ENCODE results near the gene TENT4B. TPM values are rescaled to one million over a fixed set of nuclear protein-coding genes. Genes with fewer than 3 reads are reported as not detected.

The TENT4B gene
- total RNA-seq, 3 donors from 2014 or later, result 26.0 to 28.7 (median 27.8) TPM

- no peaks in the 10 kb centered on the region for H3K9me3 Mint-ChIP-seq
- no peaks in the 10 kb centered on the region for H3K36me3 Mint-ChIP-seq (ENCODE audit: insufficient read depth)
- H3K27me3 Mint-ChIP-seq (ENCODE audit: low read depth), result peaks cover 3% of the 10 kb centered on the region
- no peak overlapping the region for H3K4me3 Mint-ChIP-seq
- peaks cover 12% of the 10 kb centered on the region for H3K4me1 Mint-ChIP-seq (ENCODE audit: low read depth)
- DNase-seq (no peak), ATAC-seq (no peak)
Observed at GRCh38 chr16:50257876-50258275, 104.8 kb downstream of the TENT4B start.

GRCh38 chr16:50259334-50260205 is 106.5 kb downstream of the TENT4B start:
- Mint-ChIP-seq H3K36me3 (ENCODE audit: insufficient read depth) (no peaks in the 10 kb centered on the region), H3K4me3 (no peak overlapping the region), H3K27me3 (ENCODE audit: low read depth) (no peaks in the 10 kb centered on the region), H3K4me1 (ENCODE audit: low read depth) (peaks cover 27% of the 10 kb centered on the region), H3K9me3 (no peaks in the 10 kb centered on the region)
- no peak for DNase-seq
- no peak for ATAC-seq

- H3K36me3 Mint-ChIP-seq (ENCODE audit: insufficient read depth), result no peaks in the 10 kb centered on the region
- no peak overlapping the region for H3K4me3 Mint-ChIP-seq
- H3K9me3 Mint-ChIP-seq, result no peaks in the 10 kb centered on the region
- H3K27me3 Mint-ChIP-seq (ENCODE audit: low read depth), result no peaks in the 10 kb centered on the region
- DNase-seq, result no peak
- no peak for ATAC-seq
- peaks cover 36% of the 10 kb centered on the region for H3K4me1 Mint-ChIP-seq (ENCODE audit: low read depth)
Observed at GRCh38 chr16:50260206-50261159, 107.4 kb downstream of the TENT4B start.

- Mint-ChIP-seq H3K27me3 (ENCODE audit: low read depth) (no peaks in the 10 kb centered on the region), H3K36me3 (ENCODE audit: insufficient read depth) (no peaks in the 10 kb centered on the region), H3K4me1 (ENCODE audit: low read depth) (peaks cover 43% of the 10 kb centered on the region), H3K4me3 (no peak overlapping the region), H3K9me3 (no peaks in the 10 kb centered on the region)
- no peak for DNase-seq
- no peak for ATAC-seq
Observed at GRCh38 chr16:50261160-50261706, 108.1 kb downstream of the TENT4B start.

GRCh38 chr16:50261707-50262235 is 108.7 kb downstream of the TENT4B start:
- H3K9me3 Mint-ChIP-seq, result no peaks in the 10 kb centered on the region
- H3K4me1 Mint-ChIP-seq (ENCODE audit: low read depth), result peaks cover 45% of the 10 kb centered on the region
- DNase-seq (no peak), ATAC-seq (no peak)
- no peaks in the 10 kb centered on the region for H3K27me3 Mint-ChIP-seq (ENCODE audit: low read depth)
- H3K36me3 Mint-ChIP-seq (ENCODE audit: insufficient read depth), result no peaks in the 10 kb centered on the region
- H3K4me3 Mint-ChIP-seq, result no peak overlapping the region

GRCh38 chr16:50263060-50263909 is 110.2 kb downstream of the TENT4B start:
- Mint-ChIP-seq H3K9me3 (no peaks in the 10 kb centered on the region), H3K4me3 (no peak overlapping the region), H3K4me1 (ENCODE audit: low read depth) (peaks cover 56% of the 10 kb centered on the region), H3K36me3 (ENCODE audit: insufficient read depth) (no peaks in the 10 kb centered on the region), H3K27me3 (ENCODE audit: low read depth) (no peaks in the 10 kb centered on the region)
- no peak for DNase-seq
- no peak for ATAC-seq

GRCh38 chr16:50263940-50264929 is 111.1 kb downstream of the TENT4B start:
- Mint-ChIP-seq H3K9me3 (no peaks in the 10 kb centered on the region), H3K27me3 (ENCODE audit: low read depth) (no peaks in the 10 kb centered on the region), H3K36me3 (ENCODE audit: insufficient read depth) (no peaks in the 10 kb centered on the region), H3K4me1 (ENCODE audit: low read depth) (peaks cover 64% of the 10 kb centered on the region), H3K4me3 (no peak overlapping the region)
- ATAC-seq, result peak; percentile 55 to 67
- DNase-seq, result no peak

- no peak for ATAC-seq
Observed at GRCh38 chr16:50265260-50265659, 112.2 kb downstream of the TENT4B start.

GRCh38 chr16:50265716-50266336 is 112.7 kb downstream of the TENT4B start:
- no peak for DNase-seq
- ATAC-seq, result no peak
- H3K27me3 Mint-ChIP-seq (ENCODE audit: low read depth), result no peaks in the 10 kb centered on the region
- no peaks in the 10 kb centered on the region for H3K9me3 Mint-ChIP-seq
- H3K4me1 Mint-ChIP-seq (ENCODE audit: low read depth), result peaks cover 75% of the 10 kb centered on the region
- peak overlapping the region; percentile 90 for H3K4me3 Mint-ChIP-seq
- H3K36me3 Mint-ChIP-seq (ENCODE audit: insufficient read depth), result no peaks in the 10 kb centered on the region

More at GRCh38 chr16:50265260-50265659, 112.2 kb downstream of the TENT4B start:
- Mint-ChIP-seq H3K27me3 (ENCODE audit: low read depth) (no peaks in the 10 kb centered on the region), H3K4me3 (peak overlapping the region; percentile 62), H3K36me3 (ENCODE audit: insufficient read depth) (no peaks in the 10 kb centered on the region), H3K9me3 (no peaks in the 10 kb centered on the region), H3K4me1 (ENCODE audit: low read depth) (peaks cover 70% of the 10 kb centered on the region)
- DNase-seq, result peak; percentile 38

GRCh38 chr16:50266337-50267091 is 113.4 kb downstream of the TENT4B start, which contains the start of gene ADCY7:
Gene ADCY7 (plus strand): TSS chr16:50266551. CDS start chr16:50288180, 21,629 bp downstream.
- peak; percentile 84 to 87 for ATAC-seq
- H3K4me1 Mint-ChIP-seq (ENCODE audit: low read depth), result peaks cover 82% of the 10 kb centered on the region
- peak; percentile 82 for DNase-seq
- H3K36me3 Mint-ChIP-seq (ENCODE audit: insufficient read depth), result no peaks in the 10 kb centered on the region
- peak within 1 kb of the TSS; percentile 90 for H3K4me3 Mint-ChIP-seq
- H3K27me3 Mint-ChIP-seq (ENCODE audit: low read depth), result no peaks in the 10 kb centered on the region
- no peaks in the 10 kb centered on the region for H3K9me3 Mint-ChIP-seq

- no peaks in the 10 kb centered on the region for H3K9me3 Mint-ChIP-seq
- H3K36me3 Mint-ChIP-seq (ENCODE audit: insufficient read depth), result no peaks in the 10 kb centered on the region
- no peak for ATAC-seq
- peaks cover 87% of the 10 kb centered on the region for H3K4me1 Mint-ChIP-seq (ENCODE audit: low read depth)
- peak overlapping the region; percentile 90 for H3K4me3 Mint-ChIP-seq
- H3K27me3 Mint-ChIP-seq (ENCODE audit: low read depth), result no peaks in the 10 kb centered on the region
- no peak for DNase-seq
Observed at GRCh38 chr16:50267151-50267631, 114.1 kb downstream of the TENT4B start.
